NCI-H69 (cell line): ENCODE measurements around the gene CDSN.

Experiments
- DNase-seq: peaks from one replicate; lab custom pipeline; 2025; lab: John Stamatoyannopoulos, UW

Gene CDSN

DNA sequence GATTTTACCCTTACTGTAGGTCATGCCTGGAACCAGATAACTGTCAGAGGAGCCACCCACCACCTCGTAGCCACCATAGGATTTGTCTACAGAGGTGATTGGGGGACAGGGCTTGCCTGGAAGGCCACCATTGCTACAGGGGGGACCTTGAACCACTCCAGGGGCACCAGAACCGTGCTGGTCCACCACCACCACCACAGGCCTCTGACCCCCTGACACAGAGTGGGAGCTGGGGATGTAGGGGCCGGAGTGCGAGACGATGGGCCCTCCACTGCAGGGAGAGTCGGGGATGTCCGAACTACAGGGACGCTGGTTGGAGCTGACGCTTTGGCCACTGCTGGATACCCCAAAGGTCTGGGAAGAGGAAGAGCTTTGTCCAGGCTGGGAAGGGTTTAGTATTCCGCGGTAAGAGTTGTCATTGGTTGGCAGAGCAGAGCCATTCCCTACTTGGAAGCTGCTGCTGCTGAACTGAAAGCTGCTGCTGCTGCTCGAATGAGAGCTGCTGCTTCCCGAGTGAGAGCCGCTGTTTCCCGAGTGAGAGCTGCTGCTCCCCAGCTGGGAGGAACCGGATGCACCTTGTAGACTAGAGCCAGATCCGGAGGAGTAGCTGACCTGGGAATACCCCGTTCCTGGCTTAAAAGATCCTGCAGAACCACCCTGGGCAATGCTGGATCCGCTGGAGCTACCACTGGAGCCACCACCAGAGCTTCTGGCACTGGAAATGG is 3.4 kb downstream of the CDSN start:
- DNase-seq = peak; percentile 18

DNA sequence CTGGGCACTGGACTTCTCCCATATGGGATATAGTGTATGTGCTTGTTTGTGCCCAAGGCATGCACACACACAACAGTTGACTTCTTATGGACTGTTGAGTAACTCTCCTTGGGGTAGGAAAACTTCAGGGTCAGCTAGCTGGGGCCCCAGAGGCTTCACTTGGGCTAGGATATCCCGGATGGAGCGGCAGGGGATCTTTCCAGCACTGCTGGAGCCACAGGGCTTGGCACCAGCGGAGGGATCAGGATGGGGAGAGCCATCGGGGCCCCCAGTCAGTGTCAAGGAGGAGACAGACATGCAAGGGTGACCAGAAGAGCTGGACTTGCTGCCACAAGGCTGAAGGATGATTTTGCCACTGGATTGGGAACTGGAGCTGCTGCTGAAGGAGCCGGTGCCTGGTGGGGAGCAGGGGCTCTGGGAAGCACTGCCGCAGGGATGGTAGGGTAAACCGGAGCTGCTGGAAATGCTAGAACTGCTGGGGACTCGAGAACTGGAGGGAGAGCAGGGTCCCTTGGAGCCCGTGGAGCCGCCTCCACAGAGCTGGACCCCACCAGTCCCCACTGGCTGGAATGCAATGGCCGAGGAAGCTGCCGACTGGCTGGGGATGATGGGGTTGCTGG is 4.2 kb downstream of the CDSN start:
- no peak for DNase-seq

DNA sequence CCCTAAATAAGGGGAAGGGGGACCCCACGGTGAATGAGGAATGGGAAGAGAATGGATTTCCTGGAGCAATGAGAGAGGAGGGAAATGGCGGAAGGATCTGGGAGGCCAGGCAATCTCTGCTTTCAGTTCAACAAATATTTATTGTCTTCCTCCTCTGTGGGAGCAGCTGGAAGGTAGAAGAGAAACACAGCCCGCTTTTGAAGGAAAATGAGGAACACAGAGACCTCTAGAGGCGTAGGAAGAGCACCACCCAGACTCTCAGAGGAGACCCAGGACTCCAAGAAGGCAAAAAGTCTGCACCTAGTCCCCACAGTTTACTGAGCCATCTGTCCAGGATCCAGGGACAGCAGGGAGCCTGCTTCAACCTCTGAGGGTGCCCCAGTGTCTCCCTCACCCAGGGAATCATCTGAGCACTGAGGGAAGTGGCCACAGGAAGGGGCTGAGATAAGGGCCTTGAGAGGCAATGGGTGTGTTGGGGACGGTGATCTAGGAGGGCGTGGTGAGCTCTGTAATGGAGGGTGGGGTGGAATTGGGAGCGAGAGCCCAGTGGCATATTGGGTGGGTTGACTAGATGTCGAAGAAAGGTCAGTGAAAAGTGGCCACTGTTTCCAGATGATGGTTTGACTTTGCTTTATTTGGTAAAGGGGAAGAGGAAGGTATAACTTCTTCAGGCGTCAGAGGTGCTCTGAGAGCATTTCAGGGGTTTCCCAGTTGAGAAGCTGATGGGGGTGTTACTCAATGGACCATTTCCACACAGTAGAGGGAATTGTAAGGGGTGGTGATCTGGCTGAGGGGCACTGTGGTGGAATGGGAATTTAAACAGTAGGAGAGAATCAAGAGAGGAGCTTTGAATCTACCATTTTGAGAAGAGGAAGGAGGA is 5.0 kb downstream of the CDSN start:
- peak; percentile 7 for DNase-seq

DNA sequence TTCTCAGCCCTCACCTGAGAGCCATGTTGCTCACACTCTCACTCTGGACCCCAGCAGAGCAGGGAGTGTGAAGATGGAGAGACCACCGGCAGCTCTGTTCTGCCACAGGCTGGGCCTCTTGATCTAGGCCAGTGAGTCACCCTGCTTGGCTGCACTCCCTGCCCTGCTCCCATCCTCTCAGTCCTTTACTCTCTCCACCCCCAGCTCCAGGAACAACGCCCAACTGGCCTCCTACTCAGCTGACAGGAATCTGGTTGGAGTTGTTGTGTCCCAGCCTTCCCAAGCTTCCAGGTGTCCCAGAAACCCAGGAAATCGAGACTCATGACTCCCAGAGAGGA is 5.7 kb downstream of the CDSN start, which contains the start of gene PSORS1C1:
TSS of gene PSORS1C1 (plus strand) at position 260 of the 338 bp plus-strand sequence. CDS start 14,833 bp downstream, outside the sequence.
- no peak for DNase-seq

DNA sequence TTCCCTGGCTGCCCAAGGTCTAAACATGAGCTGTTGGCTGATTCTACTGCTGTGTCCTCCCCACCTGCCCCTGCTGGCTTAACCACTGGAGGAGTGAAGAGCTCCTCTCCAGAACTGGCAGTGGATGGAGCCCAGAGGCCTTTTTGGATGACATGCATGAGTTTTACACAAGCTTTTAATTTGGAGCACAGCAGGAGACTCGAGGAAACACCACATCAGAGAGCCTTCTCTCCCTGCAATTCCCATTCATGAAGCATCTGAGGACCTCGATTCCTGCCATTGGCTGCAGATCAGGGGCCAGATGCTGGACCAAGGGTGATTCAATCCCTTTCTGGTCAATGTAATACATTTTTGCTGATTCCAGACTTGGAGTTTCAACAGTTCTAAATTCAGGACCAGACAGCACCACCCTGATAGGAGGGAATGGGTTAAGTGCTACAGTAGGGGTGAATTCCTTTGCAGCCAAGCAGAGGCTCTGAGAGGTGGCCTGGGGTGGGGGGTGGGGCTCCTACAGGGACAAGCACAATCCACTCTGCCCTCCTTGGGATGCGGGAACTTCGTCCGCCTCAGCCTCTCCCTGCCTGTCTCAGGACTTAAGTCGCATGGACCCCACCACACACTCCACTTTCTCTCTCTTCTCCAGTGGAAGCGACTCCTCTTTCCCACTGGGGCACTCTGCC is 6.2 kb downstream of the CDSN start:
- no peak for DNase-seq

DNA sequence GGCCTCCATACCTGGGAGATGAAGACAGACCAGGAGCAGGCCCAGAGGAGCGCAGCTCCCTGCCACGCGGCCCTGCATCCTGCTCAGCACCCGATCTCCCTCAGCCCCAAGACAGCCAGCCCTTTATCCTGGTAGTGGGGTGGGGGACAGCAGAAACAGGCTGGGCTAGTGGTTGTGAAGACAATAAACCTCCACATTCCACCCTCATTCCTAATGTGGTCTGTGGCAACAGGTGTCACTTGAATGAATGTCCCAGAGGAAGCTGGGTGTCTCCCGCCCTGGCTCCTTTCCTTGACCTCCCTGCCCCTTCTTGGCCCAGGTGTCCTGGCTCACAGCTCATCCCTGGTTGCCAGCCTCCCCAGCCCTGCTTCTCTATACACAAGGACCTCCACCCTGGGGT is 7.8 kb downstream of the CDSN start, which contains the start of gene C6orf15:
TSS of gene C6orf15 (minus strand) at position 98 of the 400 bp plus-strand sequence. CDS start at position 78, 20 bp downstream.
- DNase-seq = no peak

DNA sequence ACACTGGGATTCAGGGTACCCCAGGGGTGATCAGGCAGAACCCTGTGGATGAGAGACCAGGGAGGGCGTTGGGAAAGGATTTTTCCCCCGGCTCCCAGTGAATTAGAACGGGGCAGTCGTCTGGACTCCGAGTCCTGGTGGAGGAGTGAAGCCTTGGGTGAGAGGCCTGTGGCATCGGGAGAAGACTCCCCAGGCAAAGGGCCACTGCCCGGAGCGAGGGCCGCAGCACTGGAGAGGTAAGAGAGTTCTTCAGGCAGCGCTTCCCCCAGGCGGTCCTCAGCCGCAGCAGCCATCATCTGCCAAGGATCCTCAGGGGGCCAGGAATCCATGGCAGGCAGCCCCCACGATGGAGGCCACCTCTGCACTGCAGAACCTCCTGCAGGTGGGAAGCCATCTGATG is 8.5 kb downstream of the CDSN start:
- DNase-seq = no peak

DNA sequence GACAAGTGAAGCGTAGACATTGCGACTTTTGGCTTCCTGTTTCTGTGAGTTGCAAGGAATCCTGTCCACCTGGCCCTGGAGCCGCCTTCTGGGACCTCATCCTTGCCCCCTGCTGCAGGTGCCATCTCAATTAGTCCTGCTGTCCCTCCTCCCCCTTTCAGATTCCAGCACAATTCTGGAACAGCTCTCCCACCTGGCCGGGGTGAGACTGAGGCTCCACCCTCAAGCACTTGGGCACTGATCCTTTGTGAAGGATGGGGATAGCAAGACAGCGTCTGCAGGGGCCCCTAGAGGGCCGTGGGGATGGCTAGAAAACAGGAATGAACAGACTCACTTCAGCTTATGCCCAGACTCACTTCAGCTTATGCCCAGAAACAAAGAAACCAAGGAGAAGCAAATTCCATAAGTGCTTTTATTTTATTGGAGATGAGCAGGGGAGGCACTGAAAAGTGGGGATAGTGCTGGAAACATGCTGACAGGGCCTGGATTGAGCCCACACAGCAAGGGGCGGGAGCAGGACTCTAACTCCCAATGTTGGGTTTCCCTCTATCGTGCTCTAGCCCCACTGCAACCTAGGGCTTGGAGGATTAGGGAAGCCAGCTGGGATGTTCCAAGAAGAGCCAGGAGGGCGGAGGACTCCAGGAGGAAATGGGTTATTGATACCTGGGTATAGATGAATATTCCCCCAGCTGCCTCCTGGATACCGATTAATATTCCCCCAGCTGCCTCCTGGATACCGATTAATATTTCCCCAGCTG is 9.2 kb downstream of the CDSN start:
- DNase-seq = no peak

DNA sequence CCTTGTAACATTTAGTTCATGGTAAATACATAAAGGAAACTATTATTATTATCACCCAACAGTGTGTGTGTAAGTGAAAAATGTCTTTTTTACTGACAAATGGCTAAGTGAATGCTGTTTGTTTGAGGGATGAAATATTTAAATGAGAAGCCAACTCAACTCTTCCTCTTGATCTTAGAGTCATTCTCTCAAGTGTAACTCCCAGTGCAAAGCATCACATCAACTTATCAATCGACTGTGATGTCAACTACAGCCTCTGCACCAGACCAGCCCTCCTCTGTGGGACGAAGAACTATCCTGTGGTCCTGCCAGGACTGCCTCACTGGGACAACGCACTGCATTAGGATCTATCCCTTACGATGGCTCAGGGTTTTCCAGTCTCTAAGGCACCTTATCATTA is 13.2 kb downstream of the CDSN start:
- no peak for DNase-seq

DNA sequence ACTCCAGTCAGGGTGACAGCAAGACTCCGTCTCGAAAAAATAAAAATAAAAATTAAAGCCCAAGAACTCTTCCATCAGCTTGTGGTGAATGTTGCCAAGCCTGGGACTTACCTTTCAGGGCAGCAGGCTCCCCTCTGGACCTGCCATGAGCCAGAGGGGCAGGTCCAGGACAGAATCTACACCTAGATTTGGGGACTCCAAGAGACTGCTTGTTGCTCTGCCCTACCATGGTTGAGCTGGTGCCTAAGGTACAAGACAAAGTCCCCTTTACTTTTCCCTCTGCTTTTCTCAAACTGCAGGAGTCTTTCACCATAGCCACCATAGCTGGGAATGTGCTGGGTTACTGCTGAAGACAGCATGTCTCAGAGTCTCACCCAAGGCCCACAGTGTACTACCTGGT is 17.1 kb downstream of the CDSN start:
- no peak for DNase-seq

DNA sequence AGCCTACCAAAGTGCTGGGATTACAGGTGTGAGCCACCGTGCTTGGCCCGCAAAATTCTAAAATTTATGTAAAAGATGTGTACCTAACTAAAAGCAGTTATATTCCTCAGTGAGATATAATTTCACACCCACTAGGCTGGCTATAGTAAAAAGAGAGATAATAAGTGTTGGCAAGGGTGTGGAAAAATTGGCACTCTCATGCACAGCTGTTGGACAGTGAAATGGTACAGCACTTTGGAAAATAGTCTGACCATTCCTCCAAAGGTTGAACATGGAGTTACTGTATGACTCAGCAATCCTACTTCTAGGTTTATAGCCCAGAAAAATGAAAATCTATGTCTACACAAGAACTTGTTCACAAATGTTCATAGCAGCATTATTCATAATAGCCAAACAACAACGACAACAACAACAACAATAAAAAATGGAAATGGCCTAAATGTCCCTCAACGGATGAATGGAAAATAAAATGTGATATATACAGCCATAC is 21.8 kb downstream of the CDSN start:
- no peak for DNase-seq

DNA sequence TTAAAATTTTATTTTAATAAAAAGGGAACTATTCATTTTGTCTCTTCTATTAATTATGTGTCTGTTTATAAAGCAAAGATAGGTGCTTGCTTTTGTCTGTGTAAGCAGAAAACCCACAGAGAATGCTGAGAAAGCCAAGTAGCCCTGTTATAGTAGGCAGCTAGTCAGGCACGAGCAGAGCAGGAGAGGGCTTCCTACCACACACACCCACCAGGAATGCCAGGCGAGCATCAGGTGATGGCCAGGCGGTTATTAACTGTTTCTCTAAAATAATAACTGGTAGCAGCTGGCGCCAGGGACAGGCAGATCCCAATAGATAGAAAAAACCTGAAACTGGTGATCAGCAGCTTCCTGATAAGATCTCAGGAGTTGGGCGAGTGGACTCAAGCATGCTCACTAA is 23.6 kb downstream of the CDSN start:
- DNase-seq = no peak

DNA sequence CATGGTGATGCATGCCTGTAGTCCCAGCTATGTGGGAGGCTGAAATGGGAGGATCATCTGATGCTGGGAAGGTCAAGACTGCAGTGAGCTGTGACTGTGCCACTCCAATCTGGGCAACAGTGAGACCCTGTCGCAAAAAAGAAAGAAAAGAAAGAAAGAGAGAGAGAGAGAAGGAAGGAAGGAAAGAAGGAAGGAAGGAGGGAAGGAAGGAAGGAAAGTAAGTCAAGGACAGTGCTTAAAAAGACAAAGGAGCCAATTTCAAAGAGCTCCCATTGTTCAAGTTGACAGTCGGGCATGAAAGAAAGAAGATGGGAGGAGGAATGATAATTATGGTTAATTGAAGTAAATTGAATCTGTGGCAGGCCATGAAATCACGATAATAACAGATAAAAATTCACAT is 24.0 kb downstream of the CDSN start:
- no peak for DNase-seq

DNA sequence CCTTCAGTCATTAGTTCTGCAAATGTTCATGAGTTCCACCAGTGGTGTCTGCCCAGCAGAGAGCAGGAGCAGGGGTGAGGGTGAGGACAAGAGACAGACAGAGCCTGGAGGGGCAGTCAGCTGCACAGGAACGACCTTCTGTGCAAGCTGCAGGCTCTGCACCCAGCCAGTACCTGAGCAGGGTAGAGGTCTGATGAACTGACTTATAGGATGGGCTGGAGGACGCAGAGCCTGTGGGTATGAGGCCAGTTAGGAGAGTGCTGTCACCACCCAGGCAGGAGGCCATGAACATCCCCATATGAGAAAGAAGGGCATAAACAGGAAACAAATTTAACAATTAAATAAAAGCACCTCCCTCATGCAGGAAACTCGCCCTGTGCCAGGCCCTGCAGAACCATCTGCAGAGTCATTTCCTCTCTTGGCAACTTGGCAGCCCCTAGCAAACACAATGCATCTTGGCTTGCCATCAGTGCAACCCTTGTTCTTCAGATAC is 25.8 kb downstream of the CDSN start:
- peak; percentile 25 for DNase-seq

DNA sequence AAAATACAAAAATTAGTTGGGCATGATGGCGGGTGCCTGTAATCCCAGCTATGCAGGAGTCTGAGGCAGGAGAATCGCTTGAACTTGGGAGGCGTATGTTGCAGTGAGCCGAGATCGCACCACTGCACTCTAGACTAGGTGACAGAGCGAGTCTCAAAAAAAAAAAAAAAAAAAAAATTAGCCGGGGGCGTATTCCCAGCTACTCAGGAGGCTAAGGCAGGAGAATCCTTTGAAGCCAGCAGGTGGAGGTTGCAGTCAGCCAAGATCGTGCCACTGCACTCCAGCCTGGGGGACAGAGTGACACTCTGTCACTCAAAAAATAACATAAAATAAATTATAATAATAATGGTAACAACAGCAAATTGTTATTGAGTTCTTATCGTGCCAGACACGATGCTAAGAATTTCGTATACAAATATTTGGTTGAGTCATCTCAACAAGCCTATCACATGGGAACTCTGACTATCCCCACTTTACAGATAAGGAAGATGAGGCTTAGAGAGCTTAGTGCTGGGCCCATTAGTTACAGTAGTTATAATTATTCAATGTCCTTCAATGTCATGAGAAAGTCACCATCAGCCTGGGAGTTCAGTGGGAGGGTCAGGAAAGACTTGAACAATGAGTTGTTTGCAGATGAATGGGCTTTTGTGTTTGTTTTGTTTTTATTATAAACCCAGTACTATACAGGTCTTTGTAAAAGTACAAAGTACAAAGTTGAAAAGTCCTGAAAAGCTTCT is 27.3 kb downstream of the CDSN start:
- DNase-seq = no peak

DNA sequence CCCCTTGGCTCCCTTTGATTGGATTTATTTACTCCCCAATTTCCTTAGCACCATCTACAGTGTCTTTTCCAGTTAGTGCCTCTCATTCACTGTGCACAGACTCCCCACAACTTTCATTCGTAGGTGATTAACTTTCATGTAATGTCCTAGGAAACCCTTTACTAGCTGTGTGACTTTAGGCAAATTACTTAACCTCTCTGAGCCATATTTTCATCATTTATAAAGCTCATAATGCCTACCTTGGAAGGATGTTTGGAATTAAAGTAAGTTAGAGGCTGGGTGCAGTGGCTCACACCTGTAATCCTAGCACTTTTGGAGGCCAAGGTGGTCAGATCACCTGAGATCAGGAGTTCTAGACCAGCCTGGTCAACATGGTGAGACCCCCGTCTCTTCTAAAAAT is 28.0 kb downstream of the CDSN start:
- no peak for DNase-seq

DNA sequence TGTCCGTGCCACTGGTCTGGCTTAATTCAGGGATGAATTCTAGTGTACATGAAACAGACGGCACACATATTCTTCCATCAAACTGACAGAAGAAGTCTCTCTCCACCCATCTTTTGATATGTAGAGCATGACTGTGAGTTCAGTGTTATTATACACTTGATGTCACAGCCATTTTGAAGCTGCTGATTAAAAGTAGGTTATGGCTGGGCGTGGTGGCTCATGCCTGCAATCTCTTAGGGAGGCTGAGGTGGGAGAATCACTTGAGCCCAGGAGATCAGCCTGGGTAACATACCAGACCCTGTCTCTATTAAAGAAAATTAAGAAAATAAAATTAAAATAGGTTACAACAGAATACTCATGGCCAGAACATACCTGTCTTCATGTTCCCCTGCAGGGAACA is 28.6 kb downstream of the CDSN start:
- no peak for DNase-seq

DNA sequence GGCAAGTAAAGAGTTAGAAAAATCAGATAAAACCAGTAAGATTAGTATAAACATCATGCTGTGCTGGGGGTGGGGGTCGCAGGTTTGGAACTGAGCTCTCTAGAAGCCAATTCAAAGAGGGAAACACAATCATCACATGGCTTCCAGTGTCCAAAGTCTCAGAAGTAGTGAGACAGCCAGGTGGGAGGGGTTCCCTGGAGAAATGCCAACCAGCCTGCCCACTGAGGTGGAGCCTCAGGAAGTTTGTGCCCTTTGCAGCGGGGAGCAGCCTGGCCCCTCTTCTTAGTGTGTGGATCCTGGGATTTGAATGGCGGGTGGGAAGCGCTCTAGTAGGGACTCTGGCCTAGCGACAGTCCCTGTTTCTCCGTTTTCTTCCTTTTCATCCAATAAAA is 29.3 kb downstream of the CDSN start:
- DNase-seq = no peak

DNA sequence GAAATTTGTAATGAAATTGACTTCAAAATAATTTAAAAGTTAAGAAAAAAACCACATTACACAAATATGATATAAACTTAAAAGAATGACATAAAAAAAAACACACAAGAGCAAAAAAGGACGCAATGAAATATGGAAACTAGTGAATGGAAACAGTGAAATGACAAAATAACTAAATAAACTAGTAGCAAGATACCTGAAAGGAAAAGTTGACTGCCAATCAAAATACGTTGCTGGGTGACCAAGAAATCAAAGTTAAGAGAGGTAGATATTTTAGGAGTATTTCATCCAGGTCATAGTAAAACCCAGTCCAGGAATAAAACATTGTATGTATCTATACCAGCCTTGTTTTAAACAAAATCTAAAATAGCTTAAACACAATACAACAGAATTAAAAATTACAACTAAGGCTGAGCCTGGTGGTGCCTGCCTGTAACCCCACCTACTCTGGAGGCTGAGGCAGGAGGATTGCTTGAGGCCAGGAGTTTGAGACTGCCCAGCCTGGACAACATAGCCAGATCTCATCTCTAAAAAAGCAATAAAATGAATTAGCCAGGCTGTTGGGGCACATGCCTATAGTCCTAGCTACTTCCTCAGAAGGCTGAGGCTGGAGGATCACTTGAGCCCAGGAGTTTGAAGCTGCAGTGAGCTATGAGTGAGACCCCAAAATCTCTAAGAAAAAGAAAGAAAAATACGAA is 29.8 kb downstream of the CDSN start:
- DNase-seq = no peak
